ENCODE data around the gene TTC21A.

TTC21A gene

GRCh38 chr3:39086144-39086543, 21.3 kb upstream of the TTC21A start:
- H3K4me3 ChIP-seq (ENCODE audit: low read depth, low read length): no peak overlapping the region
- TF ChIP-seq CTCF (IDR thresholded peaks at IDR 0.05; ENCODE audit: low read depth, low read length): no peak
- peaks cover 48% of the 10 kb centered on the region for H3K36me3 ChIP-seq

DNA sequence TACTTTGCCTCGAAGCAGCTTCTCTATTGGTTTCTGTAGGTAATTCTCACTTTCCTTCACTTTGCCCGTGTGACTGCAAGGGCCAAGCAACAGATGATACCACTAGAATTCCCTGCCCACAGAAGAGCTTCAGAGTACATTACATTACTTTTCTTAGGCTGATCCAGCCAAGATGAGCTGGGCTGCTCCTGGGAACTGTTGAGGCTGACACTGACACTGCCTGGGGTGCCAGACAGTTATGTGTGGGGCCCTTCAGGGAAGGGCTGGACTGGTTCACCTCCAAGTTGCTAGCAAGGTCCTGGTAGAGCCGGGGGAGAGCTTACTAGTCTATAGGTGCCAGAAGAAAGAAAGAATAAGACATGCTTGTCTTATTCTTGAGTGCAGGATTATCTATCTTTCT, 19.0 kb upstream of the TTC21A start:
- Histone ChIP-seq H3K27ac (no peak overlapping the region), H3K27me3 (ENCODE audit: insufficient read depth, low read depth, severe bottlenecking) (no peaks in the 10 kb centered on the region), H3K36me3 (peaks cover 66% of the 10 kb centered on the region), H3K4me3 (ENCODE audit: low read depth, low read length) (no peak overlapping the region), H3K9me3 (ENCODE audit: severe bottlenecking) (no peaks in the 10 kb centered on the region)
- DNase-seq: no peak
- no peak for TF ChIP-seq CTCF (IDR thresholded peaks at IDR 0.05; ENCODE audit: low read depth, low read length)

More at GRCh38 chr3:39086144-39086543, 21.3 kb upstream of the TTC21A start:
- Histone ChIP-seq H3K27me3 (ENCODE audit: insufficient read depth, low read depth, severe bottlenecking) (no peaks in the 10 kb centered on the region), H3K9me3 (ENCODE audit: severe bottlenecking) (no peaks in the 10 kb centered on the region), H3K27ac (no peak overlapping the region)
- no peak for DNase-seq

DNA sequence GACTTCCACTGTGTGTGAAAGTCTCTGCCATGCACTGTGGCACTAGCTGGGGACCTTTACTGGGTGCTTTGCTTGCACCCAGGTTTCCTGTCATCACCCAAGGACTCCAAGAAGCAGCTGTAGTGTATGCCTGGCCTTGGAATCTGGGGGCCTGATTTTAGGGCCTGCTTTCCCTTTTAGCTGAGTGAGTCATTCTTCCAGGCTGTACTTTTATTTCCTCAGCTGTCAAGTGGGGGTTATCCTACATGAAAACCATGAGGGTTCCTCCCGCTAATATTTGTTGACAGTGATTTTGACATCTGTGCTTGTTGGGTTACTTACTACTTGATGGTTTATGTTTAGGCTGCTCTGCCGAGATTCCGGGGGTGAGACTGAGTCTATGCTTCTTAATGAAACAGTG, 18.6 kb upstream of the TTC21A start:
- no peak overlapping the region for H3K27ac ChIP-seq
- no peak for DNase-seq
- no peaks in the 10 kb centered on the region for H3K27me3 ChIP-seq (ENCODE audit: insufficient read depth, low read depth, severe bottlenecking)
- peaks cover 70% of the 10 kb centered on the region for H3K36me3 ChIP-seq
- no peaks in the 10 kb centered on the region for H3K9me3 ChIP-seq (ENCODE audit: severe bottlenecking)
- TF ChIP-seq CTCF (IDR thresholded peaks at IDR 0.05; ENCODE audit: low read depth, low read length): no peak
- H3K4me3 ChIP-seq (ENCODE audit: low read depth, low read length): no peak overlapping the region

GRCh38 chr3:39090922-39091321, 16.6 kb upstream of the TTC21A start:
- Histone ChIP-seq H3K4me3 (ENCODE audit: low read depth, low read length) (no peak overlapping the region), H3K36me3 (peaks cover 78% of the 10 kb centered on the region), H3K27me3 (ENCODE audit: insufficient read depth, low read depth, severe bottlenecking) (no peaks in the 10 kb centered on the region), H3K27ac (no peak overlapping the region), H3K9me3 (ENCODE audit: severe bottlenecking) (no peaks in the 10 kb centered on the region)
- no peak for TF ChIP-seq CTCF (IDR thresholded peaks at IDR 0.05; ENCODE audit: low read depth, low read length)
- DNase-seq: no peak

DNA sequence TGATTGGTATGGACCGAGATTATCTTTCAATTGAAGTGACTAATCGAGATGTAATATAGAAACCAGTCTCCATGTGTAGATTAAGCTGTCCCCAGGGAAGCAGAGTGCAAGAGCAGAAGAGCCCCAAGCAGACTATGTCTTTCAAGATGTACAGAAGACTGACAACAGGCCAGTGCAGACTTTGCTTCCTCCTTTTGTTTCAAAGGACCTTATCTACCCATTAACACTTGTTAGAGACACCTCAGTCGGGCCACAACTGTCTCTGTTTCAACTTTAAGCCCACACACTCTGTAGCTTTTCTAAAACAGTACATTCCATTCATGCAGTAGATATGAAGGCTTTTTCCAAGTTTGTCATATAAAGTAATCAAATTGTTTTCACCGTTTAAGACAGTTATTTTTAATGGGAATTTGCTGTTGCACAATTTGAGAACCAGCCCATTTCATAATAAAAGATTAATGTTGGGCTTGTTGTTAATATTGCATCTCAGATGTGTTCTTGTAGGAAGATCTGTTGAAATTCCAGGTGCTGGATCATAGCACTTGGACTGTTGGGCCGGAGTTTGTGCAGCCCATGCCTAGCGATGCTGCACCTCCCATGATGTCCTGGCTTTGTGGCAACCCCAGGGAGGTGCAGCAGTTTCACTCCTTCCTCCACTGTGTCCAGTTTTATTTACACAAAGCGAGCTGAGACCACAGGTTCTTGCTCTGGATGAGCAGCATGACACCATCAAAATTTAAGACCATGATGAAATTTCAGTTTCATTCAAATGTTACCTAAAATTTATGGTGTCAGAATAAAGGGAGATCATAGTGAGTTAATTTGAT, 12.4 kb upstream of the TTC21A start:
- peaks cover 86% of the 10 kb centered on the region for H3K36me3 ChIP-seq
- H3K9me3 ChIP-seq (ENCODE audit: severe bottlenecking): no peaks in the 10 kb centered on the region
- no peak for TF ChIP-seq CTCF (IDR thresholded peaks at IDR 0.05; ENCODE audit: low read depth, low read length)
- H3K27ac ChIP-seq: no peak overlapping the region
- DNase-seq: no peak
- no peaks in the 10 kb centered on the region for H3K27me3 ChIP-seq (ENCODE audit: insufficient read depth, low read depth, severe bottlenecking)
- no peak overlapping the region for H3K4me3 ChIP-seq (ENCODE audit: low read depth, low read length)

DNA sequence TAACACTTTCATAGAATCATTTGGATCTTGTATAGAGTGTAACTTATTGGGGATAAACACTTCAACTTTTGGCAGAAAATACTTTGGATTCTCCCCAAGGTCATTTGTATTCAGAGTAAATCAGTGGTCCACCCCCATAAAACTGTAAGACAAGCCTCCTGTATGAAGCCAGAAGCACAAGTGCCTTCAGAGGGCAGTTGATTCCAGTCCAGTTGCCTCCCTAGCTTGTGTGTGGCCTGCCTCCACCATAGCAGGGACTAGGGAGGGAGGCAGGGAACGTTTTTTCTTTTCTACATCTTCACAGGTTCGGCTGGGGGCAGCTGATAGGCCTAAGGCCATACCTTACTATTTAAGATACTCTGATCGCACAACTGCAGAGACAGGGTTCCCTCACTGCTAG, 11.7 kb upstream of the TTC21A start:
- no peak for TF ChIP-seq CTCF (IDR thresholded peaks at IDR 0.05; ENCODE audit: low read depth, low read length)
- Histone ChIP-seq H3K9me3 (ENCODE audit: severe bottlenecking) (no peaks in the 10 kb centered on the region), H3K4me3 (ENCODE audit: low read depth, low read length) (no peak overlapping the region), H3K27ac (no peak overlapping the region), H3K27me3 (ENCODE audit: insufficient read depth, low read depth, severe bottlenecking) (no peaks in the 10 kb centered on the region), H3K36me3 (peaks cover 87% of the 10 kb centered on the region)
- no peak for DNase-seq

Measured in WERI-Rb-1 (cell line).